NCI-H1694 treated with DMSO at 0.1 percent for 48 hours (cell line): Measurements from ENCODE around the gene NTN3.

Experiments
- DNase-seq: peaks from one replicate; lab custom pipeline; 2025; lab: John Stamatoyannopoulos, UW

The NTN3 gene

GRCh38 chr16:2514333-2515179, 43.5 kb downstream of the NTN3 start:
- DNase-seq = no peak

DNA sequence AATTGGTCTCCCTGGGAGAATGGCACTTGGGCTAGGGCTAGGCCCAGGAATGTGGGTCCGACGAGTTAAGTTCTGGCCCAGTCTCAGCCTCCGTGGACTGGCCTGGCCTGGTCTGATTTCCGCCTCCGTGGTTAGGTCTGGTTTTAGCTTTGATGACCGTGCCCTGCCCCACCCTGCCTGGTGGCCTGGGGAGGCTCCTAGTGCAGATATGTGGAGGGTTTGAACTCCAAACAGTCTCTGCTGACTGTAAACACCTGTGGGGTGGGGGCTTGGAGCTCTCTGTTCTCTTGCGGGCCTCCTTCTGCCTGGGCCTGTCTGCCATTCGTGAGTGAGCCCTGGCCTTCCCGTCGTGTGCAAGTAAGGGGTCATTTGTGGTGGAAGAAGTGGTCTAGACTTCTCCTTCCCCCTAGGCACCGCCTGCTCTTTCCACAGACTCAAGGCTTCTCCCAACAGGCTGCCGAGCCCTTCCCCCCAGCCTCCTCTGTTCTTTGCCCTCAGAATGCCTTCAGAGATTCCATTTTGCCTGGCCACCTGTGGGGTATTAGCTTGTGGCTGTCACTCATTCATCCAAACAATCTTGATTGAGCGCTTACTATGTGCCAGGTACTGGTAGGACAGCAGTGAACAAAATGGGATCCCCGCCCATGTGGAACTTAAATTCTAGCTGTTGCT, 44.2 kb downstream of the NTN3 start:
- DNase-seq = no peak

DNA sequence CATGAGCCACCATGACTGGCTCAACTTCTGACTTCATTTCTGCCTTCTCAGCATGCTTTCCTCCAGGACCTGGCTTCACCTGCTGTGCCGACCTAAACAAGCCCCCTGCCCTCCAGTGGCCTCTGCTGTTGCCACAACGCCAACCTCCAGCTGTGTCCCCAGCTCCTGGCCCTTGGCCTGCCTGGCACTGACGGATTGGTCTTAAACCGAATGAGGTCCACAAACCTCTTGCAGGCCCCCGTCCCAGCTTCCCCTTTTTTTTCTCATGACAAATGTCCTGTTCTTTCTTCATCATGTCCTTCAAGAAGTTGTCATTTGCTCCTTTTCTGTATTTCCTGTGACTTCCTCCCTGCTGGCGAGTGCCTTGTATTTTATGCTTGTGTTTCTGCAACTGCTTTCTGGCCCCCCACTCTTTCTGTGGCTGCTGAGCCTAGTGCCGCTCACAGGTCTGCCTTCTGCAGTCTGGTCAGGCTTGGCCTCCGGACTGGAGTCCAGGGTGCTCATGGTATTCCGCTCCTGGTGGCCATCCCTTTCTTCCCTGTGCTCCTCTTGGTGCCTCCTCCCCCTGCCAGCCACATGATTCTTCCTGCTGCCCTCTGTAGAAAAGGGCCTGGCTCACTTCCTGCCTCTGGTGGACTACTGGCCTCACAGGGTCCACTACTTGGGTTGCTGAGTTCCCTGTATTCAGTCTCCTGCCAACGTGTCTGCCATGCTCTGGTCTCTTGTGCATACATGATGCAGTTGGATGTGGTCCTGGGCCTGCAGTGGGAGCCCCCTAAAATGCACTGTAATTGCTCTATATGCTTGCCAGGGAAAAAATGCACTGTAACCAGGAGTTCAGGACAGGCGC, 45.5 kb downstream of the NTN3 start:
- DNase-seq = no peak

DNA sequence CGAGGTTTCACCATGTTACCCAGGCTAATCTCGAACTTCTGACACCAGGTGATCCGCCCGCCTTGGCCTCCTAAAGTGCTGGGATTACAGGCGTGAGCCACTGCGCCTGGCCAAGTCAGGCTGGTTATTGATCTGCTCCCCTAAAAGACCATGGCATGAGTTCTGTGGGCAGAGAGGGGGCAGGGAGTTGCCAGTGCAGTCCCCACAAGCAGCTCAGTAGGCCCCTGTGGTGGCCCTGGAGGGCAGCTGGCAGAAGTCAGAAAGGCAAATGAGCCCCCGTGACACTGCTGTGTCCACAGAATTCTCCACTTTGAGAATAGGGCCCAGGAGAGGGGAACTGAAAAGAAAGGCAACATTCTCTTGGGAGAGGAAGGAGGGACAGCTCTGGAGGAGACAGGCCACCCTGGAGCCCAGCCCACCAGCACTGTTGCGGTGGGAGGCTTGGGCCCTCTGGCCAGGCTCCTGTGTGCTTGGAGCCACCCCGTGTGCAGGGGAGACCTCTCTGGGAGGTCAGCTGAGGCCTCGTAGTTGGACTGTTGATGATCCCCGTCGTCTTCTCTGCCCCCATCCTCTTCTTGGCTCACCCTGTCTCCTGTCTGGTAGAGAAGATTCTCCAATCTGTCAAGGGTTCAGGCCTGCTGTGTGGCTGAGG, 47.0 kb downstream of the NTN3 start:
- DNase-seq = no peak

GRCh38 chr16:2518823-2519710, 48.0 kb downstream of the NTN3 start:
- no peak for DNase-seq

DNA sequence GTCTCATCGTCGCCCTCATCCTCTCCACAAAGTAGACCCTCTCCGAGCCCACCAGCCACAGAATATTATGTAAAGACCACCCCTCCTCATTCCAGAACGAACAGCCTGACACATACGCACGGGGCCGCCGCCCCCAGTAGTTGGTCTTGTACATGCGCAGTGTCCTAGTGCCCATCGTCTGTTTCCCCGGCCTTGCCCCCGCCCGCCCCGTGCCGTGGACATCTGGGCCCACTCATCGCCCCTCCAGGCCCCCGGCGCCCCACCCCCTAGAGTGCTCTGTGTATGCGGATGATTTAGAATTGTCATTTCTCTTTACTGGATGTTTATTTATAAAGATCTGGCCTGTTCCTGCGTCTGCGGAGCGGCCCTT, 48.6 kb downstream of the NTN3 start:
- DNase-seq = no peak

DNA sequence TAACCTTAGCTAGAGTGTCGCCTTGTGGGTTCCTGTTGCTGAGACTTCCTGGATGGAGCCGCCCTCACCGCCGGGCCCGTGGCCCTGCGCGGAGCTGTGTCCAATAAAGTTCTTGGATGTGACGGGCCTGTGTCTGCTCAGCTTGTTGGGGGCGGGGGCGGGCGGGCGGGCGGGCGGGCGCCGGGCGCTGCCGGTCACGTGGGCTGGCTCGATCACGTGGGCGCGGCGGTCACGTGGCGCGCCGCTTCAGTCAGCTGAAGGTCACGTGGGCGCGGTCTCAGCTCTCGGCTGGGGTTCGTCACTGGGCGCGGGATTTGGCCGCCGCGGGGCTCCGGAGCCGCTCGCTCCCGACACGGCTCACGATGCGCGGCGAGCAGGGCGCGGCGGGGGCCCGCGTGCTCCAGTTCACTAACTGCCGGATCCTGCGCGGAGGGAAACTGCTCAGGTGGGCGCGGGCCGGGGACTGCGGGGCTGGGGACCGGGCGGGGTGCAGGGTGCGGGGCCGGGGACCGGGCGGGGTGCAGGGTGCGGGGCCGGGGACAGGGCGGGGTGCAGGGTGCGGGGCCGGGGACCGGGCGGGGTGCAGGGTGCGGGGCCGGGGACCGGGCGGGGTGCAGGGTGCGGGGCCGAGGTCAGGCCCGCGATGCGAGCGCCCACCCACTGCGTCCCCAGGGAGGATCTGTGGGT, 49.1 kb downstream of the NTN3 start, which contains the start of gene AMDHD2:
TSS of gene AMDHD2 (plus strand) at position 275 of the 687 bp plus-strand sequence. CDS start at position 363, 88 bp downstream.
- DNase-seq = peak; percentile 12

DNA sequence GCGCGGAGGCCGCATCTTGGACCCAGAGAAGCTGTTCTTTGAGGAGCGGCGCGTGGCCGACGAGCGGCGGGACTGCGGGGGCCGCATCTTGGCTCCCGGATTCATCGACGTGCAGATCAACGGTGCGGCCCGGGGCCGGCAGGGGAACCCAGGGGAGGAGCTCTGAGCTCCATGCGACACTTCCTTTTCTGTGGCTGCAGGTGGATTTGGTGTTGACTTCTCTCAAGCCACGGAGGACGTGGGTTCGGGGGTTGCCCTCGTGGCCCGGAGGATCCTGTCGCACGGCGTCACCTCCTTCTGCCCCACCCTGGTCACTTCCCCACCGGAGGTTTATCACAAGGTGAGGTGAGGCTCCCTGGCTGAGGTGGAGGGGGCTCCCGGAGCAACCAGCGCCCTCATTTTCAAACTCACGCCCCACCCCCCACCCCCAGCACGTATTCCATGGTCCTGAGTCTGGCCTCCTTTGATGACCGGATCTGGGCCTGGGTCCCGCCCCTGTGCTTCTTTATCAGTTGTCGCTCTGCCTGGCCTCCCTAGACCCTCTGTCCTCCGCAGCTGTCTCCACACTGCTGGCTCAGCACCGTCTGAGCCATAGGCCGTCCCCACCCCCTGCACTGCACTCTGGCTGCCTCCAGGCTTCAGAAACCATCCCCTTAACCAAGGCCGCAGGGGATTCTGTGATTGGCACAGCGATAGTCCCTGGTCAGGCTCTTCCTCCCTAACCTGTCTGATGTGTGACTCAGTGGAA, 49.9 kb downstream of the NTN3 start:
- DNase-seq = no peak
